ENCODE results near the gene PDK1.

The PDK1 gene

DNA sequence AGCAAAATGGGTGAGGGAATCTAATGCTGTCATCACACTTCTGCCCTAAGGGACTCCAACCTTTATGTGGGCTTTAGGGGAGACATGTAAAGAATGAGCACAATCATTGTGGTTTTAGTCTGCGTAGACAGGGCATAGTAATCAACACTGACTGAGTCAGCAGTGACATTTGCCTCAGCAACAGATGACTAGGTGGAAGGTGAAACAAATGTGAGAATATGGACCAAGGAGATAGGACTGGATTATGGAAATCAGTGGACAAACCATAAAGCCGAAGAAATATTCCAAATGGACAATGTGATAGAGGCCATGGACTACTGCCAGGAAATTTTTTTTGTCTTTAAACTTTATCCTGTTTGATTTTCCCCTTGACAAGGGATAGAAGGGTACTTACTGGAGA lies 83.9 kb downstream of the PDK1 start:
- in situ Hi-C loops (cut with HindIII; ENCODE audit: low pct_unique_long_range_greater_than_20kb, low sequenced_read_pairs), result no loop called here
- no peak for DNase-seq (ENCODE audit: low read depth in 1 of 2, low spot score in 1 of 2)
- no peak for TF ChIP-seq JUND (IDR thresholded peaks at IDR 0.05; ENCODE audit: low read depth)

DNA sequence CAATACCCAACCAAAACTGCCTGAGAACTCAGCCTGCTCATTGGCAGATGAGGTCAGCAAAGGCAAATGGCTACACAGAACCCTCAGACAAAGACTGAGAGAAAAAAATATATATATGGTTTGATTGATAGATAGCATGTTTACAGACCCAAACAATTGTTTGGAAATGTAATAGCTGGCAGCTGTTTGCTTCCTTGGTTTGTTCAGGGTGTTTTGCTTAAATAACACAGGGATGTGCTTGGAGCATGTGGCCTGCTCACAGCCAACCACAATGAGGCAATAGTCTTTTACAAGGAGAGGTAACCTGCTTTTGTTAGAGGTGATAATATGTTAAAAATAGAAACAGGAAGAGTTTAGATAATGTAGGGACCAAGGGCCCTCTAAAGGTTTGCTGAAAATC lies 84.5 kb downstream of the PDK1 start:
- TF ChIP-seq JUND (IDR thresholded peaks at IDR 0.05; ENCODE audit: low read depth), result no peak
- in situ Hi-C loops (cut with HindIII; ENCODE audit: low pct_unique_long_range_greater_than_20kb, low sequenced_read_pairs), result no loop called here
- DNase-seq (ENCODE audit: low read depth in 1 of 2, low spot score in 1 of 2), result peak in 1 of 2 experiments; percentile 26

- in situ Hi-C loops (cut with HindIII; ENCODE audit: low pct_unique_long_range_greater_than_20kb, low sequenced_read_pairs), result no loop called here
- no peak for DNase-seq (ENCODE audit: low read depth in 1 of 2, low spot score in 1 of 2)
- TF ChIP-seq JUND (IDR thresholded peaks at IDR 0.05; ENCODE audit: low read depth), result no peak
These were observed 86.6 kb downstream of the PDK1 start for GRCh38 chr2:172642301-172643020.

GRCh38 chr2:172643142-172643541 lies 87.3 kb downstream of the PDK1 start:
- in situ Hi-C loops (cut with HindIII; ENCODE audit: low pct_unique_long_range_greater_than_20kb, low sequenced_read_pairs), result no loop called here
- TF ChIP-seq JUND (IDR thresholded peaks at IDR 0.05; ENCODE audit: low read depth), result no peak
- DNase-seq (ENCODE audit: low read depth in 1 of 2, low spot score in 1 of 2), result no peak

GRCh38 chr2:172647439-172647838 lies 91.5 kb downstream of the PDK1 start:
- no peak for DNase-seq (ENCODE audit: low read depth in 1 of 2, low spot score in 1 of 2)
- in situ Hi-C loops (cut with HindIII; ENCODE audit: low pct_unique_long_range_greater_than_20kb, low sequenced_read_pairs), result no loop called here
- TF ChIP-seq JUND (IDR thresholded peaks at IDR 0.05; ENCODE audit: low read depth), result no peak

- no peak for DNase-seq (ENCODE audit: low read depth in 1 of 2, low spot score in 1 of 2)
- no peak for TF ChIP-seq JUND (IDR thresholded peaks at IDR 0.05; ENCODE audit: low read depth)
- in situ Hi-C loops (cut with HindIII; ENCODE audit: low pct_unique_long_range_greater_than_20kb, low sequenced_read_pairs), result no loop called here
These were observed 99.4 kb downstream of the PDK1 start for GRCh38 chr2:172655091-172655837.

DNA sequence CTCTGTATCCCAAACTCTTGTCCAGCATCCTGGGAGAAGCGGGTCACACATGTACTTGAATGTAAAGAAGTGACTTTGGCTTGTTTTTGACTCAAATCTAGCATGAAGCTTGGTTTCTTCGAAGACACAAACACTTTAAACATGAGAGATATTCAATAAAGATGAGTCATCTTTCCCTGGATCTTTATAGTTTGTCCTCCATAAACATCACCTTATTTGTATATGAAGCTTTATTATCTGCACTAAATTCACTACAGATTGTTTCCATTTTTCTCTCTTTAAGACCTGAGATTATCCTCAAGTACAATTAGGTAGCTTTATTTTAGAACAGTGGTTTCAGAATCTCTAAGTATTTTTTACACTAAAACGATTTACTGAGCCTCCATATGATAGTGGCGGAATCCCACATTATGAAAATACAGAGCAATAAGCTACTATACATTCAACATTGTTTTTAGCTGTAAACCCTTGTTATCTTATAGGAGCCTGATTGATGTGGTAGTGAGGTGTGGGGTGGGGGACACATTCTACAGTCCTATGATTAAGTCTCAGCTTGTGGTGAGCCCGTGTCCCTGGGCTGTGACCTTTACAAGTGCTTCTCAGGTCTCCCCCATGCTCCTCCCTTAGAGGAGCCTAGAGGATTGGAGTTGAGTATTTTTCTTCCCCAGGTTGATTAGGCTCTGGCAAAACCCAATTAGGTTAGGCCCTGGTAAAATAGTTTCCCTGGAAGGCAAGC lies 100.1 kb downstream of the PDK1 start:
- TF ChIP-seq JUND (IDR thresholded peaks at IDR 0.05; ENCODE audit: low read depth), result no peak
- no peak for DNase-seq (ENCODE audit: low read depth in 1 of 2, low spot score in 1 of 2)
- in situ Hi-C loops (cut with HindIII; ENCODE audit: low pct_unique_long_range_greater_than_20kb, low sequenced_read_pairs), result no loop called here

Measured in T47D (cell line).